Measurements from ENCODE around the gene ADAMTS17.
"Not testable (repeated sequence)": the region's sequence is repeated elsewhere in the genome, so short reads cannot be mapped to it uniquely, and the experiment has no call there.

The ADAMTS17 gene

GRCh38 chr15:100349696-100350433, 8.1 kb upstream of the ADAMTS17 start:
- peaks cover 16% of the 10 kb centered on the region for H3K27me3 Mint-ChIP-seq
- CTCF ChIA-PET: interaction anchor here (0.7 to 5.9 kb wide), 54 partner anchors 9 to 739 kb away, joined by 3 to 78 read pairs (median 4); partner anchors contain the start of genes ADAMTS17, ASB7 and LINS1
- H3K9me3 Mint-ChIP-seq: no peaks in the 10 kb centered on the region
- H3K27ac Mint-ChIP-seq: peak overlapping the region; percentile 83
- peak; percentile 93 for DNase-seq
- no peaks in the 10 kb centered on the region for H3K36me3 Mint-ChIP-seq
- peaks cover 22% of the 10 kb centered on the region for H3K4me1 Mint-ChIP-seq
- H3K4me3 Mint-ChIP-seq: peak overlapping the region; percentile 88

- Mint-ChIP-seq H3K27me3 (peaks cover 21% of the 10 kb centered on the region), H3K4me3 (peak overlapping the region; percentile 88), H3K27ac (no peak overlapping the region), H3K9me3 (no peaks in the 10 kb centered on the region), H3K4me1 (peaks cover 22% of the 10 kb centered on the region), H3K36me3 (no peaks in the 10 kb centered on the region)
- CTCF ChIA-PET: interaction anchor here (0.7 to 5.9 kb wide), 29 partner anchors 10 to 658 kb away, joined by 3 to 78 read pairs (median 7); partner anchors contain the start of genes ADAMTS17, ASB7 and LINS1
- no peak for DNase-seq
Observed at GRCh38 chr15:100349321-100349695, 7.5 kb upstream of the ADAMTS17 start.

DNA sequence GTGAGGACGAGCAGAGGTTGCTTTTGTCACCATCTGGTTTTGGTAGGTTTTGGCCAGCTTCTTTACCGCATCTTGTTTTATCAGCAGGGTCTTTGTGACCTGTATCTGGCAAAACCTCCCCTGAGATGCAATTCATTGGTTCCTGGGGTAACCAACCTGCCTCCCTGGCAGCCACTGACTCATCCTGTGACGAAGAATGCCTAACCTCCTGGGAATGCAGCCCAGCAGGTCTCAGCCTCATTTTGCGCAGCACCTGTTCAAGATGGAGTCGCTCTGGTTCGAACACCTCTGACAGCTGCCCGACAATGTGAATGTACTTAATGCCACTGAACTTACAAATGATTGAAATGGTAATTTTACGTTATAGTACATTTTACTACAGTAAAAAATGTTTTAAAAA, 6.8 kb upstream of the ADAMTS17 start:
- no peak overlapping the region for H3K4me3 Mint-ChIP-seq
- CTCF ChIA-PET: interaction anchor here (0.6 to 5.9 kb wide), 12 partner anchors 10 to 1013 kb away, joined by 3 to 78 read pairs (median 16); partner anchors contain the start of genes ADAMTS17, ASB7 and LINS1
- no peaks in the 10 kb centered on the region for H3K9me3 Mint-ChIP-seq
- H3K4me1 Mint-ChIP-seq: peaks cover 22% of the 10 kb centered on the region
- no peak for DNase-seq
- H3K27ac Mint-ChIP-seq: no peak overlapping the region
- no peaks in the 10 kb centered on the region for H3K36me3 Mint-ChIP-seq
- peaks cover 21% of the 10 kb centered on the region for H3K27me3 Mint-ChIP-seq

GRCh38 chr15:100346866-100347512, 5.2 kb upstream of the ADAMTS17 start:
- Mint-ChIP-seq H3K27ac (no peak overlapping the region), H3K36me3 (no peaks in the 10 kb centered on the region), H3K9me3 (no peaks in the 10 kb centered on the region), H3K4me3 (no peak overlapping the region), H3K27me3 (peaks cover 28% of the 10 kb centered on the region), H3K4me1 (peaks cover 29% of the 10 kb centered on the region)
- no peak for DNase-seq
- CTCF ChIA-PET: interaction anchor here (0.8 to 5.9 kb wide), 4 partner anchors 8 to 661 kb away, joined by 3 to 78 read pairs (median 5); partner anchors contain the start of gene ADAMTS17

DNA sequence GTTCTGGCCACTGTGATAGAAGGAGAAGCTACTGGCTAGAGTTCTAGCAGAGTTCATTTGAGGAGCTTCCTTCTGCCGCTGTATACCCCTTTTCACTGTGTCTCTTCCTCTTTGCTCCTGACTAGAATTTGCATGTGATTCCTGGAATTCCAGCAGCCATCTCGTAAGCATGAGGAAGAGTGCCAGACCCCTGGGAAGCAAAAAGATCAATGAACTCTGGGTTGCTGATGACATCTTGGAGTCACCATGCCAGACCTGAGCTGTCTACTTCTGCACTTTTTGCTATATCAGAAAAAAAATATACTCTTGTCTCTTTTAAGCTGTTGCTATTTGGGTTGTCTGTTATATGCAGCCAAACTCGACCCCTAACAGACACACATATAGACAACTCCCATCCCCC, 3.7 kb upstream of the ADAMTS17 start:
- no peak overlapping the region for H3K4me3 Mint-ChIP-seq
- H3K9me3 Mint-ChIP-seq: no peaks in the 10 kb centered on the region
- DNase-seq: no peak
- peaks cover 28% of the 10 kb centered on the region for H3K4me1 Mint-ChIP-seq
- H3K27ac Mint-ChIP-seq: no peak overlapping the region
- peaks cover 29% of the 10 kb centered on the region for H3K27me3 Mint-ChIP-seq
- peaks cover under 1% of the 10 kb centered on the region for H3K36me3 Mint-ChIP-seq
- CTCF ChIA-PET: interaction anchor here (1.0 to 1.4 kb wide), 5 partner anchors 9 to 662 kb away, joined by 4 to 7 read pairs (median 4); no protein-coding TSS in a partner anchor

GRCh38 chr15:100343251-100343650, 1.5 kb upstream of the ADAMTS17 start:
- Mint-ChIP-seq H3K27ac (no peak overlapping the region), H3K4me3 (no peak overlapping the region), H3K36me3 (peaks cover 2% of the 10 kb centered on the region), H3K9me3 (no peaks in the 10 kb centered on the region), H3K4me1 (peaks cover 38% of the 10 kb centered on the region), H3K27me3 (peaks cover 38% of the 10 kb centered on the region)
- DNase-seq: no peak
- CTCF ChIA-PET: interaction anchor here (1.1 to 1.5 kb wide), 2 partner anchors 199 to 530 kb away, joined by 3 to 4 read pairs; no protein-coding TSS in a partner anchor

- Mint-ChIP-seq H3K27ac (no peak overlapping the region), H3K9me3 (no peaks in the 10 kb centered on the region)
Observed at GRCh38 chr15:100341239-100341749, 481 bp downstream of the ADAMTS17 start.

GRCh38 chr15:100340721-100341238, 995 bp downstream of the ADAMTS17 start:
- CTCF ChIA-PET: interaction anchor here (0.7 to 8.0 kb wide), 5 partner anchors 9 to 411 kb away, joined by 3 to 78 read pairs (median 19); no protein-coding TSS in a partner anchor
- Mint-ChIP-seq H3K9me3 (no peaks in the 10 kb centered on the region), H3K4me3 (peak overlapping the region; percentile 72), H3K36me3 (peaks cover 2% of the 10 kb centered on the region), H3K27ac (peak overlapping the region; percentile 75), H3K4me1 (peaks cover 46% of the 10 kb centered on the region), H3K27me3 (peaks cover 32% of the 10 kb centered on the region)
- no peak for DNase-seq

More at GRCh38 chr15:100341239-100341749, 481 bp downstream of the ADAMTS17 start:
- Mint-ChIP-seq H3K4me1 (peaks cover 42% of the 10 kb centered on the region), H3K27me3 (peaks cover 37% of the 10 kb centered on the region), H3K36me3 (peaks cover 2% of the 10 kb centered on the region), H3K4me3 (peak overlapping the region; percentile 66)
- CTCF ChIA-PET: interaction anchor here (0.9 to 8.0 kb wide), 4 partner anchors 8 to 411 kb away, joined by 3 to 78 read pairs (median 34); no protein-coding TSS in a partner anchor
- peak; percentile 61 for DNase-seq

DNA sequence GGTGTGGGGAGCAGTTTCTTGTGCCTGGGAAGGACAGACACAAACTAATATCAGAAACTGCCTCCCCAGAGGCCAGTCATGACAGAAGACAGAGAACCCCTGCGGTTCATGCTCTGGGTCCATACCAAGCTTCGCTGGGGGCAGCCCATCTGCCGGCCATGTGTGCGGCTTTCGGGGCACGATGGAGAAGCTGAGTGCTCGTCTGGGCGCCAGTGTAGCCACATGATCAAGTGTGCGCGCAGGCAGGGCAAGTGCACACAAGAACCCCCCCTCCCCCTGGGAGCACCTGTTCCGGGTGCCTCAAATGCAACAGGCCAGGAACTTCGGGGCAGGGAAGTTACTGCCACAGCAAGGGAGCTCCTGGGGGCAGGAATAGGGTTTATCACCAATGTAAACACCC, 1.8 kb downstream of the ADAMTS17 start:
- peak overlapping the region; percentile 72 for H3K4me3 Mint-ChIP-seq
- H3K9me3 Mint-ChIP-seq: no peaks in the 10 kb centered on the region
- peaks cover 2% of the 10 kb centered on the region for H3K36me3 Mint-ChIP-seq
- DNase-seq: no peak
- CTCF ChIA-PET: interaction anchor here (0.7 to 8.0 kb wide), 11 partner anchors 9 to 1067 kb away, joined by 3 to 78 read pairs (median 10); no protein-coding TSS in a partner anchor
- H3K27ac Mint-ChIP-seq: no peak overlapping the region
- H3K27me3 Mint-ChIP-seq: peaks cover 30% of the 10 kb centered on the region
- peaks cover 51% of the 10 kb centered on the region for H3K4me1 Mint-ChIP-seq

GRCh38 chr15:100339451-100339850, 2.3 kb downstream of the ADAMTS17 start:
- not testable (repeated sequence) for H3K9me3 Mint-ChIP-seq, H3K36me3 Mint-ChIP-seq, H3K27ac Mint-ChIP-seq, DNase-seq
- Mint-ChIP-seq H3K4me3 (peak overlapping the region; percentile 72), H3K4me1 (peaks cover 56% of the 10 kb centered on the region), H3K27me3 (peaks cover 29% of the 10 kb centered on the region)
- CTCF ChIA-PET: interaction anchor here (0.5 to 8.0 kb wide), 21 partner anchors 9 to 1067 kb away, joined by 3 to 78 read pairs (median 5); no protein-coding TSS in a partner anchor

DNA sequence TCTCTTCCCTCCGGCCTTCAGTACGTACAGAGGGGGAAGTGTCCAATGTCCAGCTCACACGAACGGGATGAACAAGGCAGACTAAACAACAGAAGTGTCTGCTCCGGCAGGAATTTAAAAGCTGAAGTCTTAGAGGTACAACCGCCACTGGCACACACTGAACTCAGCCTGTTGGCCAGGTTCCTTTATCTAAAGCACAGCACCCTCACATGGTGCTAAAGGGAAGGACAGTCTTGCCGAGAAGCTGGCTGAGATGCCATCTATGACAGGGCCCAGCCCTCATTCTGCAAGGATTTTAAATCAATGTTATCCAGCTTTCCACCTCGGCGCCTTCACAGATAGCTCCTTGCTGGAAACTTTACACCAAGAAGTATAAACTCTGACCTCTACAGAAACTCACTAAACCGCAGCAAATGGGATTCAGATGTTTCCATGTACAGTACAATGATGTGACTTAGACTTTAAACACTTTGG, 2.8 kb downstream of the ADAMTS17 start:
- H3K9me3 Mint-ChIP-seq: no peaks in the 10 kb centered on the region
- H3K4me1 Mint-ChIP-seq: peaks cover 61% of the 10 kb centered on the region
- H3K27me3 Mint-ChIP-seq: peaks cover 28% of the 10 kb centered on the region
- peaks cover 5% of the 10 kb centered on the region for H3K36me3 Mint-ChIP-seq
- H3K4me3 Mint-ChIP-seq: peak overlapping the region; percentile 59
- peak; percentile 84 for DNase-seq
- CTCF ChIA-PET: interaction anchor here (0.5 to 8.0 kb wide), 23 partner anchors 8 to 1066 kb away, joined by 3 to 78 read pairs (median 5); no protein-coding TSS in a partner anchor
- peak overlapping the region; percentile 58 for H3K27ac Mint-ChIP-seq

- Mint-ChIP-seq H3K27ac (no peak overlapping the region), H3K27me3 (peaks cover 32% of the 10 kb centered on the region), H3K4me3 (peak overlapping the region; percentile 59), H3K9me3 (no peaks in the 10 kb centered on the region), H3K36me3 (peaks cover 5% of the 10 kb centered on the region), H3K4me1 (peaks cover 67% of the 10 kb centered on the region)
- no peak for DNase-seq
- CTCF ChIA-PET: interaction anchor here (0.7 to 8.0 kb wide), 17 partner anchors 8 to 1066 kb away, joined by 3 to 78 read pairs (median 5); no protein-coding TSS in a partner anchor
Observed at GRCh38 chr15:100338247-100338646, 3.5 kb downstream of the ADAMTS17 start.

All from activated naive CD4-positive, alpha-beta T cell treated with anti-CD3 and anti-CD28 coated beads, Interleukin-2, amount 10 ng/mL, durations not matched to agents 7 days and 5 days (primary cell).